Fibroblast of skin of left quadriceps (primary cell): Measurements from ENCODE around the gene CENPU.

ENCODE experiments used
- DNase-seq, 2 experiments: peaks; one replicate each; pipeline ENCODE4 v3.0.0-alpha.2; 2013; ENCODE audit warnings: low read depth in 2 of 2

The CENPU gene

GRCh38 chr4:184712322-184712721, 21.6 kb downstream of the CENPU start:
- DNase-seq, result no peak

- no peak for DNase-seq
These were observed 27.4 kb downstream of the CENPU start for GRCh38 chr4:184706453-184706852.

- DNase-seq, result no peak
These were observed 28.2 kb downstream of the CENPU start for GRCh38 chr4:184705692-184706091.

GRCh38 chr4:184702114-184702513, 31.8 kb downstream of the CENPU start:
- DNase-seq, result no peak

- no peak for DNase-seq
These were observed 34.0 kb downstream of the CENPU start for GRCh38 chr4:184699941-184700340.

GRCh38 chr4:184697956-184698355, 35.9 kb downstream of the CENPU start:
- DNase-seq, result no peak

- DNase-seq, result no peak
These were observed 38.6 kb downstream of the CENPU start for GRCh38 chr4:184695178-184695896.

- DNase-seq, result no peak
These were observed 39.4 kb downstream of the CENPU start for GRCh38 chr4:184694412-184694956.

GRCh38 chr4:184693056-184693455, 40.8 kb downstream of the CENPU start:
- DNase-seq, result peak in 1 of 2 experiments; percentile 15

GRCh38 chr4:184689681-184690080, 44.2 kb downstream of the CENPU start:
- DNase-seq, result no peak

- DNase-seq, result peak; percentile 46 to 59
These were observed 45.4 kb downstream of the CENPU start for GRCh38 chr4:184688447-184688846.

GRCh38 chr4:184688005-184688404, 45.9 kb downstream of the CENPU start:
- no peak for DNase-seq

- DNase-seq, result no peak
These were observed 49.3 kb downstream of the CENPU start for GRCh38 chr4:184684491-184685189.

- DNase-seq, result no peak
These were observed 52.0 kb downstream of the CENPU start for GRCh38 chr4:184681916-184682315.

GRCh38 chr4:184680698-184681097, 53.2 kb downstream of the CENPU start:
- DNase-seq, result no peak

GRCh38 chr4:184675821-184676492, 57.9 kb downstream of the CENPU start:
- no peak for DNase-seq

GRCh38 chr4:184675018-184675417, 58.9 kb downstream of the CENPU start:
- no peak for DNase-seq

- DNase-seq, result no peak
These were observed 59.9 kb downstream of the CENPU start for GRCh38 chr4:184674011-184674410.

GRCh38 chr4:184672741-184673140, 61.2 kb downstream of the CENPU start:
- DNase-seq, result no peak

GRCh38 chr4:184671101-184671500, 62.8 kb downstream of the CENPU start:
- DNase-seq, result no peak

GRCh38 chr4:184669251-184669650, 64.6 kb downstream of the CENPU start:
- DNase-seq, result no peak

GRCh38 chr4:184668511-184669114, 65.3 kb downstream of the CENPU start:
- no peak for DNase-seq
